ENCODE results near the gene POLD4. TPM values are rescaled to one million over a fixed set of nuclear protein-coding genes. Genes with fewer than 3 reads are reported as not detected.
"Not testable (repeated sequence)": the region's sequence is repeated elsewhere in the genome, so short reads cannot be mapped to it uniquely, and the experiment has no call there.

Gene POLD4
- polyA plus RNA-seq, 3 donors: 16.2 to 23.2 (median 18.8) TPM

DNA sequence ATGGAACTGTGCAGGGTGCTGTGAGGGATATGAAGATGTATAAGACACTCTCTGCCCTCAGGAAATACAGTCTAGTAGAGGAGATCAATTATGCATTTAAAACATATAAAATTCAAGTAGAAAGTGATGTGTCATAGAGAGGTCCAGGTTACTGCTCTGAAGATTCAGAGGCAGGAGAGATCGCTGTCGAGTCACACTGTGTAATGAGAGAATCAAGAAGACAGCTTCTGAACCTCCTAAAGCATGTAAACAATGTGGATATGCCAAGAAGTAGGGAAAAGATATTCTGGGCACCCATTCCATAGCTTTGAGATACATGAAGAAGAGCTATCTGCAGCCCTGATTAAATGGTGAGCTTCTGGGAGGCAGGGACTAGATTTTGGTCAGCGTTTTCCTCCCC is 33.3 kb downstream of the POLD4 start:
- DNase-seq (ENCODE audit: low read depth in 3 of 3, low spot score in 2 of 3): no peak

- not testable (repeated sequence) for DNase-seq (ENCODE audit: low read depth in 3 of 3, low spot score in 2 of 3)
These were observed 34.5 kb downstream of the POLD4 start for GRCh38 chr11:67318876-67319275.

- DNase-seq (ENCODE audit: low read depth in 3 of 3, low spot score in 2 of 3): no peak
These were observed 35.3 kb downstream of the POLD4 start for GRCh38 chr11:67317888-67318555.

GRCh38 chr11:67317205-67317887 is 36.0 kb downstream of the POLD4 start:
- peak; percentile 96 to 97 (median 96) for DNase-seq (ENCODE audit: low read depth in 3 of 3, low spot score in 2 of 3)

GRCh38 chr11:67316882-67317204 is 36.5 kb downstream of the POLD4 start:
- no peak for DNase-seq (ENCODE audit: low read depth in 3 of 3, low spot score in 2 of 3)

DNA sequence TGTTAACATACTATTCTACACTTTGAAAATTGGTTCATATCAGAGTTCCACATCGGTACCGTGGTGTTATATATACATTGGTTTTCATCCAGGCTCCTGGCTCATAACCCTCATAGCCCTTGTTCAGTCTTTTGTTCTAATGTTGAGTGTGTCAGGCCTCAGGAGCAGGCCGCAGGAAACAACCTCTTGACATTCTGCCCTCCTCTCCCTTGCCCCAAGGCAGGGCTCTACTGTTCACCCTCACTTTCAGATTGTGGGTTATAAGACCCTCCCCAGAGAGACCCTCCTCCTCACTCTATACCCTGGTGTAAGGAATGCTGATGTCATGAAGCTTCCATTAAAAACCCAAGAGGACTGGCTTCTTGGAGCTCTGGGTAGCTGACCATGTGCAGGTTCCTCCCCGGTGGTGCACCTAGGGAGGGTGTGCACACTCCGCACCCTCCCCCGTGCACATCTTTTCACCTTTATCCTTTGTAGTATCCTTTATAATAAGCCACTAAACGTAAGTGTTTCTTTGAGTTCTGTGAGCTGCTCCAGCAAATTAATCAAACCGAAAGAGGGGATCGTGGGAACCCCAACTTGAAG is 37.9 kb downstream of the POLD4 start:
- no peak for DNase-seq (ENCODE audit: low read depth in 3 of 3, low spot score in 2 of 3)

DNA sequence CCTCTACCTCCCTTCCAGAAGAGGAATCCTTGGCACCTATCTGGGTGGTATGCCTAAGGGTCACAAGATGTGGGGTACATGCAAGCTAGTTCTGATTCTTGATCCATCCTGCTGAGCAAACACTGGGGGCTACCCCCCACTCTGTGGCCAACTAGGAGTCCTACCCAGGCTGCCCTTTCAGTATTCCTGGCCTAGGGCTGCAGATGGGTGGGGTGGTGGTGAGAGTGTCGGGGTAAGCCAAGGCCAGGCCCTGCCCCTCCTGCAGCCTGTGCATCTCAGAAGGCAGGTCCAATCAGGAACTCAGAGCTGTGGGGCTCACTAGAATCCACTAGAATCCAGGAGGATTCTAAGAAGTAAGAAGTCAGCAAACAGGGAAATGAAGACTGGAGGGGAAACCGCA is 39.1 kb downstream of the POLD4 start:
- DNase-seq (ENCODE audit: low read depth in 3 of 3, low spot score in 2 of 3): no peak

DNA sequence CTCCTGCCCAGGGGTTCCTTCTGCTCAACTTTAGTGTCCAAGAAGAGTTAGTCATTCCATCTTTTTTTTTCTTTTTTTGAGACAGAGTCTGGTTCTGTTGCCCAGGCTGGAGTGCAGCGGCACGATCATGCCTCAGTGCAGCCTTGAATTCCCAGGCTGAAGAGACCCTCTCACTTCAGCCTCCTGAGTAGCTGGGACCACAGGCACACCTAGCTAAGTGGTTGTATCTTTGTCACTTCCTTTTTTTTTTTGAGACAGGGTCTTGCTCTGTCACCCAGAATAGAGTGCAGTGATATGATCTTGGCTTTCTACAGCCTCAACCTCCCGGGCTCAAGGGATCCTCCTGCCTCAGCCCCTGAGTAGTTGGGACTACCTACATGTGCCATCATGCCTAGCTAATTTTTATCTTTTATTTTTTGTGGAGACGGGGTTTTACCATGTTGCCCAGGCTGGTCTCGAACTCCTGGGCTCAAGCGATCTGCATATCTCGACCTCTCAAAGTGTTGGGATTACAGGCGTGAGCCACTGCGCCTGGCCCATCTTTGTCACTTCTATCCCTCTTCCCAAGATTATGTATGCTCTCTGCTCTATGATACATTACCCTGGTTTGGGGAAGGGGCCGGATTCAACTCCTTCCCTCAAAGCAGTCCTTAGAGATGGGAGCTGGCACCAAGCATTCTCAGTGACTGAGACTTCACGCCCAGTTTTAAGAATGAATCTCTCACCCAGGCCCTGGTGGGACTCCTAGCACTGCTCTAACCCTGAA is 40.0 kb downstream of the POLD4 start:
- DNase-seq (ENCODE audit: low read depth in 3 of 3, low spot score in 2 of 3): no peak

GRCh38 chr11:67312187-67313021 is 40.9 kb downstream of the POLD4 start:
- no peak for DNase-seq (ENCODE audit: low read depth in 3 of 3, low spot score in 2 of 3)

DNA sequence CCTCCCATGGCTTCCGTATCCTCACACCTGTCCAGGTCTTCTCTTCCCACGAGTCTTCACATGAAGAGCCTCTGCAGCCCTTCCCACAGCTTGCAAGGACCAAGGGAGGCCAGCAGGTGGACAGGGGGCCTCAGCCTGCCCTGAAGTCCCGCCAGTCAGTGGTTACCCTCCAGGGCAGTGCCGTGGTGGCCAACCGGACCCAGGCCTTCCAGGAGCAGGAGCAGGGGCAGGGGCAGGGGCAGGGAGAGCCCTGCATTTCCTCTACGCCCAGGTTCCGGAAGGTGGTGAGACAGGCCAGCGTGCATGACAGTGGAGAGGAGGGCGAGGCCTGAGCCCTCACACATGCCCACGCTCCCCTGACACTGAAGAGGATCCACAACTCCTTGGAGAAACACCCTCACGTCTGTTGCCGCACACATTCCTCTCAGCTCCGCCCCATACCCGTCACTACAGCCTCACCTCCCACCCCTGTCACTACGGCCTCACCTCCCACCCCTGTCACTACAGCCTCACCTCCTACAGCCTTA is 41.7 kb downstream of the POLD4 start:
- no peak for DNase-seq (ENCODE audit: low read depth in 3 of 3, low spot score in 2 of 3)

- DNase-seq (ENCODE audit: low read depth in 3 of 3, low spot score in 2 of 3): no peak
These were observed 42.2 kb downstream of the POLD4 start for GRCh38 chr11:67311051-67311555.

GRCh38 chr11:67310246-67311050 is 42.9 kb downstream of the POLD4 start:
- DNase-seq (ENCODE audit: low read depth in 3 of 3, low spot score in 2 of 3): no peak

DNA sequence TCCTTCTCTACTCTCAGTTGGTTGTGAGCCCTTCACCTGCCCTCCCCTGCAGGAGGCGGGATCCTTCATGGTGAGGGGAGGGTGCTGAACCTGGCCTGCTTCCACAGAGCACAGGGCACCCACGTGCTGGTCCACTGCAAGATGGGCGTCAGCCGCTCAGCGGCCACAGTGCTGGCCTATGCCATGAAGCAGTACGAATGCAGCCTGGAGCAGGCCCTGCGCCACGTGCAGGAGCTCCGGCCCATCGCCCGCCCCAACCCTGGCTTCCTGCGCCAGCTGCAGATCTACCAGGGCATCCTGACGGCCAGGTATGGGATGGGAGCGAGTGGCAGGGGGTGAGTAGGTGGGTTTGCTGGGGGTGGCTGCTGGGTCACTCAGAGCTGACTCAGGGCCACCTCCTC is 43.7 kb downstream of the POLD4 start:
- no peak for DNase-seq (ENCODE audit: low read depth in 3 of 3, low spot score in 2 of 3)

DNA sequence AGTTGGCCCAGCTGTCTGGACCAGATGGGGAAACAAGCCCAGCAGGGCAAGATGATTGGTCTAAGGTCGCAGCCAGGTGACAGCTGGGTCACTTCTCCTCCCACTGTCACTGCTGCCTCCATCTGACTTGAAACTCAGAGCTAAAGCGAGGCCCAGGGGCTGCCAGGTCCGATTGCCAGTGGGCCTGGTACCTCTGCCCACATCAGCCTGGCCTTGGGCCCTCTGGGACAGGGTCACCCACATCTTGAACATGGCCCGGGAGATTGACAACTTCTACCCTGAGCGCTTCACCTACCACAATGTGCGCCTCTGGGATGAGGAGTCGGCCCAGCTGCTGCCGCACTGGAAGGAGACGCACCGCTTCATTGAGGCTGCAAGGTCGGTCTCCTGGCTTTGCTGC is 44.2 kb downstream of the POLD4 start:
- DNase-seq (ENCODE audit: low read depth in 3 of 3, low spot score in 2 of 3): no peak

- no peak for DNase-seq (ENCODE audit: low read depth in 3 of 3, low spot score in 2 of 3)
These were observed 45.1 kb downstream of the POLD4 start for GRCh38 chr11:67308031-67308866.

DNA sequence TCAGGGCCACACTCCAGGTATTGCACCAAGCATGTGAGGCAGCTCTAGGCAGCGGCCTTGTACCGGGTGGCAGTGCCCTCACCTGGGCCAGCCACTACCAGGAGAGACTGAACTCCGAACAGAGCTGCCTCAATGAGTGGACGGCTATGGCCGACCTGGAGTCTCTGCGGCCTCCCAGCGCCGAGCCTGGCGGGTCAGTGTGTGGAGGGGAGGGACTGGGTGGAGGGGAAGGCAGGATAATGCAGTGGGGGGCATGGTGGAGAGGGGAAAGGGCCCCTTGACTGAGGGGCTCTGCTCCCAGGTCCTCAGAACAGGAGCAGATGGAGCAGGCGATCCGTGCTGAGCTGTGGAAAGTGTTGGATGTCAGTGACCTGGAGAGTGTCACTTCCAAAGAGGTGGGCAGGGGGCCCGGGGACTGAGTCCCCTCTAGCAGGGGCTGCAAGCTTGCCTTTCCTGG is 45.8 kb downstream of the POLD4 start:
- DNase-seq (ENCODE audit: low read depth in 3 of 3, low spot score in 2 of 3): no peak

DNA sequence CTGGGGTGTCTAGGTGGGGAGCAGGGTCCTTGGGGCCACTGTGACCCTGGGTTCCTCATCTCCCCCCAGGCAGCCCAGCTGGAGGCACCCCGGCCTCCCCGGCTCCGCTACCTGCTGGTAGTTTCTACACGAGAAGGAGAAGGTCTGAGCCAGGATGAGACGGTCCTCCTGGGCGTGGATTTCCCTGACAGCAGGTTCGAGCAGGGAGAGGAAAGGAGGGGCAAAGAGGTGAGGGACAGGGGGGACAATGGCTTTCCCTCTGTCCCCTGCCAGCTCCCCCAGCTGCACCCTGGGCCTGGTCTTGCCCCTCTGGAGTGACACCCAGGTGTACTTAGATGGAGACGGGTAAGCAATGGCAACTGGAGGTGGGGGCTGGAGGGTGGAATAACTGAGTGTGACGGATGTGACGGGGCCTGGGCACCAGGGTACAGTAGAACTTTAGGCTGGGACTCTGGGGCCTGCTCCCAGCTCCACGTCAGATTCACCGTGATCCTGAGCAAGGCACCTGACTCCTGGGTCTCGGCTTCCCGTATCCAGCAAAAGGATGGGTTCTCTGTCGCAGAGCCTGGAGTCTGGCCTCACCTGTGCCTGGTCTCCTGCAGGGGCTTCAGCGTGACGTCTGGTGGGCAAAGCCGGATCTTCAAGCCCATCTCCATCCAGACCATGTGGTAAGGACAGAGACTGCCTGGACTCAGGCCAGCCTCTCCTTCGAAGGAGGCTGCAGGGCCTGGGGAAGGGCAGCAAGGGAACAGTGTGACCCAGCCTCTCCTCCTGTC is 46.4 kb downstream of the POLD4 start:
- no peak for DNase-seq (ENCODE audit: low read depth in 3 of 3, low spot score in 2 of 3)
